ENCODE measurements around the gene ZNF598. TPM values are rescaled to one million over a fixed set of nuclear protein-coding genes. Genes with fewer than 3 reads are reported as not detected.

Gene ZNF598
- total RNA-seq, 1 experiment from 2014 or later, result 57.4 TPM

- no peak for TF ChIP-seq MAX (IDR thresholded peaks at IDR 0.05)
- no peak for TF ChIP-seq RAD21 (IDR thresholded peaks at IDR 0.05; ENCODE audit: low read depth)
- TF ChIP-seq EZH2phosphoT487 (IDR thresholded peaks at IDR 0.05; ENCODE audit: borderline replicate concordance), result no peak
- H3K27me3 ChIP-seq (ENCODE audit: insufficient read depth, low read length), result no peaks in the 10 kb centered on the region
- POLR2A ChIA-PET, result interaction anchor here (0.8 to 1.2 kb wide), 7 partner anchors 12 to 1074 kb away, joined by 3 to 8 read pairs (median 4); partner anchors contain the start of genes PKD1, RPS2 and TRAF7
- intact Hi-C loops (cut with micrococcal nuclease), result loop anchor here (1.0 to 10.0 kb wide), 3 partner anchors 68 to 232 kb away; partner anchors contain the start of gene ECI1
- RAD21 ChIA-PET (ENCODE audit: low non-redundant PET in 1 of 2, low total read pairs in 2 of 2, uncharacterized antibody in 2 of 2, unreplicated experiment in 2 of 2), result interaction anchor here (0.6 to 2.1 kb wide), 4 partner anchors 67 to 125 kb away, joined by 3 to 12 read pairs (median 5); partner anchors contain the start of gene PKD1 (in 1 of the 2)
- no peaks in the 10 kb centered on the region for H3K36me3 ChIP-seq (ENCODE audit: control insufficient read depth in 1 of 2, insufficient read depth in 2 of 2, low read length in 2 of 2)
- peak; percentile 53 for ATAC-seq
- no peaks in the 10 kb centered on the region for H3K9me3 ChIP-seq (ENCODE audit: control insufficient read depth in 1 of 2, insufficient read depth in 1 of 2, low read depth in 1 of 2, low read length in 2 of 2)
- H4K20me1 ChIP-seq (ENCODE audit: insufficient read depth), result no peaks in the 10 kb centered on the region
- H3K27ac ChIP-seq (ENCODE audit: low read depth, low read length), result peak overlapping the region; percentile 88
- H2AFZ ChIP-seq (ENCODE audit: low read depth, low read length, poor library complexity, severe bottlenecking), result no peak overlapping the region
- DNase-seq (ENCODE audit: low read depth, low spot score), result no peak
- BruUV-seq (replicated peaks), result no TSS peak
- H3K9me2 ChIP-seq (ENCODE audit: insufficient read depth), result no peaks in the 10 kb centered on the region
- H3K4me1 ChIP-seq (ENCODE audit: control insufficient read depth in 1 of 2, insufficient read depth in 2 of 2, low read length in 2 of 2), result peaks cover 38 to 61% of the 10 kb centered on the region in 2 experiments
- CTCF ChIA-PET, result interaction anchor here (0.6 to 2.4 kb wide), 11 partner anchors 10 to 133 kb away, joined by 3 to 13 read pairs (median 5); partner anchors contain the start of genes NTHL1, RAB26, TRAF7 and TSC2
- H3K4me3 ChIP-seq (replicated peaks in 1 of 2; ENCODE audit: low read depth in 1 of 2, low read length in 2 of 2), result peak overlapping the region; percentile 25 to 50
- peak overlapping the region; percentile 69 for H3K4me2 ChIP-seq (ENCODE audit: low read length)
- peaks cover 21% of the 10 kb centered on the region; the same call in 1 of the 2 replicates for H3K79me2 ChIP-seq (ENCODE audit: insufficient read depth, low read length)
- H3K9ac ChIP-seq (ENCODE audit: low read length), result peak overlapping the region; percentile 46
Measured at GRCh38 chr16:2022723-2023091, 13.1 kb upstream of the ZNF598 start.

- H3K36me3 ChIP-seq (ENCODE audit: control insufficient read depth in 1 of 2, insufficient read depth in 2 of 2, low read length in 2 of 2), result no peaks in the 10 kb centered on the region
- no peaks in the 10 kb centered on the region for H4K20me1 ChIP-seq (ENCODE audit: insufficient read depth)
- no peaks in the 10 kb centered on the region for H3K9me2 ChIP-seq (ENCODE audit: insufficient read depth)
- peaks cover 16% of the 10 kb centered on the region; the same call in 1 of the 2 replicates for H3K79me2 ChIP-seq (ENCODE audit: insufficient read depth, low read length)
- intact Hi-C loops (cut with micrococcal nuclease), result loop anchor here (10.0 kb wide), 1 partner anchor 235 kb away; the partner anchor contains the start of gene ECI1
- peak overlapping the region; percentile 87 for H3K9ac ChIP-seq (ENCODE audit: low read length)
- ChIA-PET CTCF (interaction anchor here (0.6 to 1.5 kb wide), 4 partner anchors 16 to 121 kb away, joined by 3 to 6 read pairs (median 4); no protein-coding TSS in a partner anchor), POLR2A (interaction anchor here (0.8 to 2.2 kb wide), 5 partner anchors 12 to 135 kb away, joined by 3 to 4 read pairs (median 3); partner anchors contain the start of genes RPS2 and TRAF7), RAD21 (ENCODE audit: low non-redundant PET in 1 of 2, low total read pairs in 2 of 2, uncharacterized antibody in 2 of 2, unreplicated experiment in 2 of 2) (interaction anchor here in 1 of 2 experiments (0.6 kb wide), 1 partner anchor 118 kb away, joined by 5 read pairs; no protein-coding TSS in a partner anchor)
- H3K9me3 ChIP-seq (ENCODE audit: control insufficient read depth in 1 of 2, insufficient read depth in 1 of 2, low read depth in 1 of 2, low read length in 2 of 2), result no peaks in the 10 kb centered on the region
- peak overlapping the region; percentile 63 to 75 for H3K4me3 ChIP-seq (replicated peaks in 1 of 2; ENCODE audit: low read depth in 1 of 2, low read length in 2 of 2)
- peak; percentile 14 for ATAC-seq
- H2AFZ ChIP-seq (ENCODE audit: low read depth, low read length, poor library complexity, severe bottlenecking), result no peak overlapping the region
- TF ChIP-seq CBX3 (IDR thresholded peaks at IDR 0.05; ENCODE audit: low read depth) (no peak), ZFX (IDR thresholded peaks at IDR 0.05) (peak; percentile 89)
- DNase-seq (ENCODE audit: low read depth, low spot score), result no peak
- H3K4me1 ChIP-seq (ENCODE audit: control insufficient read depth in 1 of 2, insufficient read depth in 2 of 2, low read length in 2 of 2), result peaks cover 38 to 62% of the 10 kb centered on the region in 2 experiments
- peak overlapping the region; percentile 94 for H3K4me2 ChIP-seq (ENCODE audit: low read length)
- H3K27me3 ChIP-seq (ENCODE audit: insufficient read depth, low read length), result no peaks in the 10 kb centered on the region
- TSS peak; percentile 48 for BruUV-seq (replicated peaks)
- H3K27ac ChIP-seq (ENCODE audit: low read depth, low read length), result peak overlapping the region; percentile 93
Measured at GRCh38 chr16:2019921-2020831, 10.6 kb upstream of the ZNF598 start.
